H1 (cell line): ENCODE measurements around the gene SMIM28. TPM values are rescaled to one million over a fixed set of nuclear protein-coding genes. Genes with fewer than 3 reads are reported as not detected.

Experiments
- CHD2 ChIP-seq: IDR thresholded peaks from 2 replicates; pipeline ENCODE4 v1.6.1; 2012; ENCODE audit warnings: low read length, improper control_type of control experiment
- CHD7 ChIP-seq: fragments of 300-600 bp; sonication (generic); IDR thresholded peaks from 2 replicates; pipeline ENCODE4 v1.7.1; 2012; ENCODE audit warnings: low read length, moderate library complexity, mild to moderate bottlenecking, inconsistent platforms; ENCODE audit not compliant: insufficient replicate concordance
- CREB1 ChIP-seq: IDR thresholded peaks from 2 replicates; pipeline ENCODE4 v1.6.1; 2012; ENCODE audit warnings: inconsistent platforms
- MAFK ChIP-seq: IDR thresholded peaks from 2 replicates; pipeline ENCODE4 v1.6.1; 2012; ENCODE audit warnings: low read depth, mild to moderate bottlenecking, improper control_type of control experiment, low read length
- NANOG ChIP-seq: IDR thresholded peaks from 2 replicates; pipeline ENCODE4 v1.6.1; 2011; ENCODE audit warnings: low read length, low read depth, mild to moderate bottlenecking, inconsistent platforms; ENCODE audit not compliant: insufficient read depth, poor library complexity, severe bottlenecking
- NRF1 ChIP-seq: IDR thresholded peaks from 2 replicates; pipeline ENCODE4 v1.6.1; 2011; ENCODE audit warnings: mild to moderate bottlenecking, low read depth, low read length, improper control_type of control experiment
- PHF8 ChIP-seq: fragments of 200-600 bp; sonication (generic); conservative IDR thresholded peaks from 2 replicates; pipeline ENCODE4 v1.7.1; 2012; ENCODE audit warnings: low read depth, mild to moderate bottlenecking, inconsistent platforms, low read length, moderate library complexity
- POLR2A ChIP-seq, 2 experiments: IDR thresholded peaks; 1 replicate in 1 of 2; 2 replicates in 1 of 2; pipeline ENCODE4 v1.6.1; 2011; ENCODE audit warnings: low read depth in 2 of 2, low read length in 2 of 2, mild to moderate bottlenecking in 2 of 2; ENCODE audit errors: control extremely low read depth in 1 of 2
- RFX5 ChIP-seq: IDR thresholded peaks from 2 replicates; pipeline ENCODE4 v1.6.1; 2011; ENCODE audit warnings: low read depth, low read length, improper control_type of control experiment, borderline replicate concordance
- SP2 ChIP-seq: IDR thresholded peaks from 2 replicates; pipeline ENCODE4 v1.6.1; 2012; ENCODE audit warnings: mild to moderate bottlenecking, low read length, inconsistent platforms
- TBP ChIP-seq: IDR thresholded peaks from 2 replicates; pipeline ENCODE4 v1.6.1; 2011; ENCODE audit warnings: low read depth, low read length, improper control_type of control experiment
- ZNF274 ChIP-seq: IDR thresholded peaks from 2 replicates; pipeline ENCODE4 v1.7.0; 2012; ENCODE audit warnings: low read length, borderline replicate concordance; ENCODE audit errors: extremely low read depth
- polyA plus RNA-seq, 7 experiments: library from polyadenylated mRNA; depleted of rRNA in 3 of 7; stranded (reverse) in 5 of 7; unstranded in 2 of 7; fragments of >200 nt in 5 of 7; fragments of 200-250 nt in 2 of 7; gene quantifications; 1 replicate in 5 of 7; 2 replicates in 1 of 7; 4 replicates in 1 of 7; pipeline versions ENCODE4 v1.2.1 to v1.2.3, GENCODE V29; 2011 to 2013; ENCODE audit warnings: missing spikeins in 2 of 7, mixed read lengths in 2 of 7
- total RNA-seq: library from RNA; stranded (reverse); fragmentation: NEBNext Ultra II Directional; extraction: Animal tissue kit (Norgen Biotek cat#: 25700); gene quantifications from 2 replicates; pipeline ENCODE4 v1.2.1, GENCODE V29; 2021

SMIM28 gene
- total and polyA plus RNA-seq, 2 of the 8 experiments (the other 6 are each of a cell fraction or from before 2014, with no cell fraction given): not detected

- TF ChIP-seq CHD7 (no peak), NRF1 (no peak), ZNF274 (no peak), POLR2A (IDR thresholded peaks at IDR 0.05; ENCODE audit: control extremely low read depth in 1 of 2, low read depth in 2 of 2, low read length in 2 of 2) (no peak), CREB1 (no peak), PHF8 (no peak), MAFK (no peak), NANOG (no peak), CHD2 (no peak), TBP (no peak), SP2 (no peak), RFX5 (no peak)
Measured at GRCh38 chr6:138402838-138403187, 25.1 kb downstream of the SMIM28 start (continued).
